Activated T-cell treated with anti-CD3 and anti-CD28 coated beads, Interleukin-2, amount 50 U/mL, for 4 hours (primary cell): ENCODE results near the gene MED12. TPM values are rescaled to one million over a fixed set of nuclear protein-coding genes. Genes with fewer than 3 reads are reported as not detected.

Experiments
- ATAC-seq, 2 donors: fragments of 200-7000 bp; cut with Tn5 transposase; one replicate each; pipeline ENCODE4 v1.10.0; 2021
- DNase-seq: peaks from one replicate; pipeline ENCODE4 v3.0.0-alpha.2; 2020
- H3K27me3 Mint-ChIP-seq: one replicate; pipeline ENCODE4 v1.8.0; 2021; ENCODE audit warnings: low read depth, mixed read lengths
- H3K36me3 Mint-ChIP-seq: one replicate; pipeline ENCODE4 v1.8.0; 2022; ENCODE audit warnings: mixed read lengths; ENCODE audit not compliant: insufficient read depth
- H3K4me1 Mint-ChIP-seq: one replicate; pipeline ENCODE4 v1.8.0; 2021; ENCODE audit warnings: low read depth, mixed read lengths
- H3K4me3 Mint-ChIP-seq: one replicate; pipeline ENCODE4 v1.8.0; 2021; ENCODE audit warnings: mild to moderate bottlenecking, moderate library complexity, mixed read lengths
- H3K9me3 Mint-ChIP-seq: one replicate; pipeline ENCODE4 v1.8.0; 2021; ENCODE audit warnings: mixed read lengths
- total RNA-seq, 3 donors: library from RNA; stranded (reverse); gene quantifications; one replicate each; pipeline ENCODE4 v1.2.1, GENCODE V29; 2021

MED12 gene
- total RNA-seq = 10 to 100 TPM; 33.7 to 43.9 (median 39.8) TPM

DNA sequence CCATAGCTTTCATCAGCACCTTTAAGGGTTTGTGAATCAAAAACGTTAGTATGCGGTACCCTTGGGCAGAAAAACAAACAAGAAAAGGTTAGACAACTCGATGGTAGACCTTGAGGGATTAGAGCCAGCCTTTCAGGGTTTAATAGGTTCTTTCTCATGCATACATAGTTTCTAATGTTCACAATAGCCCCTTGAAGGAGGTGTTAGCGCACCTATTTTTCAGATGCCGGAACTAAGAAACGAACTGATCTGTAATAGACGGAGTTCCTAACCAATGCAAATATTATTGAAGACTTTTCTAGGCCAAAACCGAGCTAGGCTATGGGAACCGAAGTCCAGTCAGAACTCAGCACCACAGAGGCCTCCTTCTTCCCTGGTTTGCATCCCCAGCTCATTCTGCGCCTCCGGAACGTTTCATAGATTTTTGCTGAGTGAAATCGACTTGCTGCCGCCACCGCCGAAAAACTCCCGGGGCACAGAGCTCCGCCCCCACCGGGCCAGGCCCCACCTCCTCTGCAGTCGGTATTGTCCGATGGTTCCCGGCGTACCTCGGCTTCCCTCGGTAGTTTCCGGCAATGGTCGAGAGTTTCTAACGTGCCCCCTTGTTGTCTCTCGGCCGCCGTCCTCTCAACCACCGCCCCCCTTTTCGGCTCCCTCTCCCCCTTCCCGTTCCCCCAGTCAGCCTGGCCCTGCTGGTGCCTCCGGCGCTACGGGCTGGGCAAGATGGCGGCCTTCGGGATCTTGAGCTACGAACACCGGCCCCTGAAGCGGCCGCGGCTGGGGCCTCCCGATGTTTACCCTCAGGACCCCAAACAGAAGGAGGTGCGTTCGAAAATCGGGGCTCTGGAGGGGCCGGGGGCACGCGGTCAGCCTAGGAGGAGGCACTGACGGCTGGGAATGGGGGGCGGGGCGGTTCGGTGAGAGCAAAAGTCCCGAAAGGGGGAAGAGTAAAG, at the start of gene MED12:
Gene MED12, plus strand, starts transcription at position 565 of the 953 bp plus-strand sequence. Its CDS starts 159 bp downstream, at position 724.
- H3K4me3 Mint-ChIP-seq = peak within 1 kb of the TSS; percentile 86
- H3K4me1 Mint-ChIP-seq = peaks cover 27% of the 10 kb centered on the region
- peaks cover 14% of the 10 kb centered on the region for H3K36me3 Mint-ChIP-seq
- ATAC-seq (peak; percentile 94 to 98), DNase-seq (peak; percentile 74)
- H3K27me3 Mint-ChIP-seq = no peaks in the 10 kb centered on the region
- H3K9me3 Mint-ChIP-seq = no peaks in the 10 kb centered on the region

DNA sequence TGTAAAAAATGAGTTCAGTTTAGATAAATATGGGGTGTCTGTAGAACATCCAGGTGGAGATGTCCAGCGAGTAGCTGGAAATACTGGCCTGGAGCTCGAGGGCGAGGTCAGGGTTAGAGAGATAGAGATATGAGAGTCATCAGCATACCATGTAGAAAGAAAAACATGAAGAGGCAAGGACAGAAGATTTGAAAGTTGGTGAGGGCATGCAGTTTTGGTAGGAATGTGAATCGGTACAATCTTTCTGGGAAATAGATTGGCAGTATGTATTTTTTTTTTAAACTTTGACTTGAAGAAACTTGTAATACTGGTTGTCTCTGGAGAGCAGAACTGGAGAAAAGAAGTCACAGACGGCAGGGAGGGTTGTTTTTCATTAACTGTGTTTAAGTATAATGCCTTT, 47.9 kb upstream of the MED12 start:
- no peak for DNase-seq

DNA sequence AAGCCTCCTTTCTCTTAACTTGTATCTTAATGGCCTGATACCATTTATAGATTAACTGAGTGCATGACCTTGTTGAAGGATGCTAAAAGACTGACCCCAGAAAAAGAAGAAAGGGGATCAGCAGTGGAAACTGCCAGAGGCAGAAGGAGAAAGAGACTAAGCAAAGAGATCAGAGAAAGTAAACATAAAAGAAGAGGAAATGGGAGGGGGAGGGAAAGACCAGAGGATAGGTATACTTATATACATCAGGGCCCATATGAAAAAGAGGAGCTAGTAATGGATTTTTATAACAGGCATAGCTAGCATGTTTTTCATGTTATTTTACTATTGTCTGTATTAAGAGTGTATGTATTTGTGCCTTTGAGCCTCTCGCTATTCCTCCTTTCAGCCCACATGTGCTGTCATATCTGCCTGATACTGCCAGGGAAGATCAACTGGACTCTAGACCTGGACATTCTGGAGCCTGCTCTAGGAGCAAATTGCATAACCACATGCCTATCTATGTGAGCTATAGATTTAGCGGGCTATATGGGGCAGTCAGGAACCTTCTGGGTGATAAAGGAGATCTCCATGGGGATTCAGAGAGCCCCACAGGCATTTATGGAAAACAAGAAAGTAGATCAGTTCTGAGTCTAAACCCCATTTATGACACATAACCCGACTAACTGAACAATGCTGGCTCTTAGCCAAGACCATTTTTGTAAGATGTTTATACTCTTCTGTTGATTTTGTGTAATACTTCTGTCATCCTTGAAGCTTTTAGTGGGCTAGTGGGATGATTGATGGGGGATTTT, 36.9 kb upstream of the MED12 start:
- Mint-ChIP-seq H3K36me3 (no peaks in the 10 kb centered on the region), H3K4me1 (peaks cover 5% of the 10 kb centered on the region), H3K9me3 (no peaks in the 10 kb centered on the region), H3K4me3 (no peak overlapping the region), H3K27me3 (no peaks in the 10 kb centered on the region)
- no peak for DNase-seq
- ATAC-seq = peak in 1 of 2 donors; percentile 35

More for the DNA sequence above, 47.9 kb upstream of the MED12 start:
- Mint-ChIP-seq H3K36me3 (peaks cover 5% of the 10 kb centered on the region), H3K27me3 (peaks cover 6% of the 10 kb centered on the region), H3K9me3 (no peaks in the 10 kb centered on the region), H3K4me3 (no peak overlapping the region), H3K4me1 (peaks cover 7% of the 10 kb centered on the region)
- no peak for ATAC-seq

DNA sequence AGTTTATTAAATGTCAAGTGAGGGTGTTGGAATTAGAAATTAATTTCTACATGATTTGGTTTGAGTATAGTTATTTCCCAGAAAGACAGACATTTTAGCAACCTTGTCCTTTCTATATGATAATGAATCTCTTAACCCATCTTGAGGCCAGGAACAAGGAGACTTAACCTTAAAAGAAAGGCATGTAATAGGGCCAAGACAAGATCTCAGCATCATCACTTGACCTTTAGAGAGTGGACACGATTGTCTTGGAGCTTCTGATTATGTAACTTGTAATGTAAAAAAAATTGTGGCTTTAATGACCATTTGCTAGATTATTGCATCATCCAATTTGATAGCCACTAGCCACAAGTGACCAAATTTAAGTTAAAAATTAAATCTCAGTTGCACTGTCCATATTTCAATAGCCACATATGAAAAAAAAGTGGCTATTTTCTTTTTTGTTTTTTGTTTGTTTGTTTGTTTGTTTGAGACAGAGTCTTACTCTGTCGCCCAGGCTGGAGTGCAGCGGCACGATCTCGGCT, 36.2 kb upstream of the MED12 start:
- no peaks in the 10 kb centered on the region for H3K9me3 Mint-ChIP-seq
- ATAC-seq = no peak

DNA sequence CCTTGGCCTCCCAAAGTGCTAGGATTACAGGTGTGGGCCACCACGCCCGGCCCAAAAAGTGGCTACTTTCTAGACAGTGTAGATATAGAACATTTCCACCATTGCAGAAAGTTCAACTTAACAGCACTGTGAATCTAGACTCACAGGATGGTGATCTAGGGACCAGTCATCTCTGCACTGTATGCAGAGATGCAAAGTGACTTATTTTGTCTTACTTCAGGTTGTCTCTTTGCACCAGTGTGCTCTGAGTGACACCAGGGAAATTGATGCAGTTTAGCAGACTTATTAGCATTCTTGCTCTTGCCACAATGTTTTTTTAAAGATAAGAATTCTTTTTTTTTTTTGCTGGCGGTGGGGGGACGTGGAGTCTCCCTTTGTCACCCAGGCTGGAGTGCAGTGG, 35.6 kb upstream of the MED12 start:
- no peak for ATAC-seq

More for the DNA sequence above, 36.2 kb upstream of the MED12 start:
- no peaks in the 10 kb centered on the region for H3K36me3 Mint-ChIP-seq
- H3K4me3 Mint-ChIP-seq = no peak overlapping the region
- peaks cover 5% of the 10 kb centered on the region for H3K4me1 Mint-ChIP-seq
- no peak for DNase-seq
- H3K27me3 Mint-ChIP-seq = no peaks in the 10 kb centered on the region

DNA sequence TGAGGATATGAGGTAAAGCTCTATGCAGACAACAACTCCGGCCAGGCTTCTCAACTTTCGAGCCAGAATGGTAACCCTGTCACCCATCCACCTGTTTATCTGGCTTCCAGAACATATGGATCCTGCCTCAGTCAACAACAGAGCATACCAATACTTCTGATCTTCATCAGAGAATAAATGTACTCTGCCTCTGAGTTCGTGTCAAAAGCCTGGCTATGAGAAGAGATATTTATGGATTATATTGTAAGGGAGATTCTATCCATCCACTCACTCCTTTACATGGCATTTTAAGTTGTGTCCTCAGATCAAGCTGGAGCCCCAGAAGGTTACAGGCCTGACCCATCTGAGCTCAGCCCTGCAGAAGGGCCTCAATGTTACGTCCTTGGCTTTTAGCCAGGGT, 32.5 kb upstream of the MED12 start:
- Mint-ChIP-seq H3K4me3 (no peak overlapping the region), H3K9me3 (no peaks in the 10 kb centered on the region), H3K4me1 (peaks cover 5% of the 10 kb centered on the region), H3K27me3 (no peaks in the 10 kb centered on the region), H3K36me3 (no peaks in the 10 kb centered on the region)
- no peak for ATAC-seq
- DNase-seq = no peak

More for the DNA sequence above, 35.6 kb upstream of the MED12 start:
- Mint-ChIP-seq H3K4me3 (no peak overlapping the region), H3K27me3 (no peaks in the 10 kb centered on the region), H3K4me1 (peaks cover 5% of the 10 kb centered on the region), H3K36me3 (no peaks in the 10 kb centered on the region), H3K9me3 (no peaks in the 10 kb centered on the region)
- DNase-seq = no peak

DNA sequence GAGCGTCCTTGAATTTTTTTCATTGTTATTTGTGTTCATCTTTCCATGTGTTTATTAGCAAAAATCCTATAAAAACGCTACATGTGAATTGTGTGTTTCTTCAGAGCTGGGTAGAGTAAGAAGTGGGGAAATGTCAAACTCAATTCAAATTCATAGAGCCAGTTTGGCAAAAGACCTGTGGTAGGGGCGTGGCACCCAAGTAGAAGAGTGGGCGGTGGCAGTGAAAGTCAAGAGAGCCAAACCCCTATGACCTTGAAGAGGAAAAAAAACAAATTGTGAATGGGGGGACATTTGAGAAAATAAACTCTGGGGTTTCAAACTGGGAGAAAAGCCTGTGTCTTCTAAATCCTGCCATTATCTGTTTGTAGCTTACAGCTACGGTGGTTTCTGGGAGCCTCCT, 27.1 kb upstream of the MED12 start:
- Mint-ChIP-seq H3K36me3 (no peaks in the 10 kb centered on the region), H3K27me3 (no peaks in the 10 kb centered on the region), H3K4me3 (no peak overlapping the region), H3K4me1 (peaks cover 6% of the 10 kb centered on the region), H3K9me3 (no peaks in the 10 kb centered on the region)
- no peak for DNase-seq
- no peak for ATAC-seq

DNA sequence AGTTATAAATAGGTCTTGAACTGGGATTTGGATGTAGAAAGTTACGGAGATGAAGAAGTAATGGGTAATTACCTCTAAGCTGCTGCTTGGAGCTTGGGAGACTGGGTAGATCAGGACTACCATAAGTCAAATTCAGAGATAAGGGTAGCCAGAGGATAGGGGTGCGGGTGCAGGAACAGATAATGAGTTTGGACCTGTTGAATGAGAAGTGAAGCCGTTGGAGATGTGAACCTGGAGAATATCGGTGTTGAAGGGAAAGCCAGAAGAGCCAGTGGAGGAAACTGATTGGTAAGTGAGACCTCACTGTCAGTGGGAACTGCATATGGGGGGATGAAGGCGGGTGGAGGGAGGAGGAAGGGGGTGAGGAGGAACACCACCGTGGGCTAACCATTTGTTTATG, 23.4 kb upstream of the MED12 start:
- no peaks in the 10 kb centered on the region for H3K9me3 Mint-ChIP-seq
- DNase-seq = no peak
- H3K27me3 Mint-ChIP-seq = no peaks in the 10 kb centered on the region
- peaks cover 31% of the 10 kb centered on the region for H3K4me1 Mint-ChIP-seq
- peak overlapping the region; percentile 93 for H3K4me3 Mint-ChIP-seq
- H3K36me3 Mint-ChIP-seq = no peaks in the 10 kb centered on the region
- ATAC-seq = no peak

DNA sequence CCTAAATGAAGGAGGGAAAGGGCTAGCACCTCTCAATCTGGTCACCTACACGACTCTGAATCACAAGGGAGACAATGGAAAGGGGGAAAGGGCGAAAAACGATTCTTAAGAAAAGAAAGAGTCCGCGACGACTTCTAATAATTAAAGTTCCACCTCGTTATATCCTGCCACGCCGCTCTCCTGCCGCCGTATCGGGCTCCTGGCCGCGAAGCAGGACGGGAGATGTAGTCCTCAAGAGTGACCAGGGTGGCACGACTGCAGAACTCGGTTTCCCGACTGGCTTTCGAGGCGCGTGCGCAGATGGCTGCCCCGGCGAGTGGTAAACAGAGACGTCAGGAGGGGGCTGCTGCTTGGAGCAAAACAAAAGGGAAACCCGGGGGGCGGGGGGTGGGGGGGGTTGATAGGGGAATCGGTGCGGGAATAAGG, 22.8 kb upstream of the MED12 start, which contains the start of gene FOXO4:
Gene FOXO4, plus strand, starts transcription at position 297 of the 426 bp plus-strand sequence. CDS start 678 bp downstream, outside the sequence.
- no peaks in the 10 kb centered on the region for H3K9me3 Mint-ChIP-seq
- ATAC-seq (peak; percentile 87 to 94), DNase-seq (peak; percentile 82)
- peaks cover 33% of the 10 kb centered on the region for H3K4me1 Mint-ChIP-seq
- H3K27me3 Mint-ChIP-seq = no peaks in the 10 kb centered on the region
- H3K4me3 Mint-ChIP-seq = peak within 1 kb of the TSS; percentile 93
- H3K36me3 Mint-ChIP-seq = no peaks in the 10 kb centered on the region

DNA sequence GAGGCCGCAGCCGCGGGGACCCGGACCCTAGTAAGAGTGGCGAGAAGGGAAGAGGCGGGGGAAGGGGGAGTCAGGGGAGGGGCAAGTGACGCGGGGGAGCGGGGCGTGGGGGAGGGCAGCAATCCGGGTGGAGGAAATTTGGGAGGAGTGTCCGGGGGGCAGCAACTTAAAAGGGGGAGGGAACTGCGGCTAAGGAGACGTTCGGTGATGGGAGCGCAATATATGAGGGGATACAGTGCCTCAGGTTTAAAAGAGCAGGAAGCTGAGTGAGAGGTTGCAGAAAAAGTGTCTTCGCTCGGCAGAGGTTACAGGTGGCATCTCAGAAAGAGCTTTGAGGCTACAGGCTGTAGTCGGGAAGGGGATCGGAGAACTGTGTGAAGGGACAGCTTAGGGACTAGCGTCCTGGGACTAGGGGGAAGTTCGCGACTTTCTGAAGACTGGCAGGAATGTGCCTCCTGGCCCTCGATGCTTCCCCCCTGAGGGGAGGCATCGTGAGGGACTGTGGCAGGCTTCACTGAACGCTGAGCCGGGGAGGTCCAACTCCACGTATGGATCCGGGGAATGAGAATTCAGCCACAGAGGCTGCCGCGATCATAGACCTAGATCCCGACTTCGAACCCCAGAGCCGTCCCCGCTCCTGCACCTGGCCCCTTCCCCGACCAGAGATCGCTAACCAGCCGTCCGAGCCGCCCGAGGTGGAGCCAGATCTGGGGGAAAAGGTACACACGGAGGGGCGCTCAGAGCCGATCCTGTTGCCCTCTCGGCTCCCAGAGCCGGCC, 22.2 kb upstream of the MED12 start:
- ATAC-seq (peak; percentile 56), DNase-seq (no peak)
- Mint-ChIP-seq H3K36me3 (no peaks in the 10 kb centered on the region), H3K4me1 (peaks cover 39% of the 10 kb centered on the region), H3K27me3 (no peaks in the 10 kb centered on the region), H3K9me3 (no peaks in the 10 kb centered on the region), H3K4me3 (peak overlapping the region; percentile 93)

DNA sequence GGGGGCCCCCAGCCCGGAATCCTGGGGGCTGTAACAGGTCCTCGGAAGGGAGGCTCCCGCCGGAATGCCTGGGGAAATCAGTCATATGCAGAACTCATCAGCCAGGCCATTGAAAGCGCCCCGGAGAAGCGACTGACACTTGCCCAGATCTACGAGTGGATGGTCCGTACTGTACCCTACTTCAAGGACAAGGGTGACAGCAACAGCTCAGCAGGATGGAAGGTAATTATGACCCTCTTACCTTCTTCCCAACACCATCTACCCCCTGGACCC, 21.7 kb upstream of the MED12 start:
- H3K4me3 Mint-ChIP-seq = peak overlapping the region; percentile 93
- ATAC-seq (peak in 1 of 2 donors; percentile 6), DNase-seq (no peak)
- H3K4me1 Mint-ChIP-seq = peaks cover 45% of the 10 kb centered on the region
- no peaks in the 10 kb centered on the region for H3K9me3 Mint-ChIP-seq
- H3K36me3 Mint-ChIP-seq = no peaks in the 10 kb centered on the region
- H3K27me3 Mint-ChIP-seq = no peaks in the 10 kb centered on the region

DNA sequence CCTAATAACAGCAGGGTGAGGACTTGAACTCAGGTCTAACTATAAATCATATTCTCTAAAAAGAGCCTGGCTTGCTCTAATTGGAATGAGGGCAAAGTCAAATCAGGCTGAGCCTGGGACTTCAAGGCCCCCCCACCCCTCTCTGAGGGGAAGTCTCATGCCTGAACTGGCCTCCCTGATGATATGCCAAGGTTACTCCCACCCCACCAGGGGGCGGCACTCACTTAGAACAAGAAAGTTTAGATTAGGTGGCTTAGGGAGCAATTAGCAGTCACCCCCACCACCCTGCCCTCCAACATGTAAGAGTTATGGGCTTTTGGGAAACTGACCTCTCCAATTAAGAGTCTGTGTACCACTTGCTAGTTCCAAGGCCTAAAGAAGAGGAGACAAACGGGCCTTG, 20.1 kb upstream of the MED12 start:
- H3K27me3 Mint-ChIP-seq = no peaks in the 10 kb centered on the region
- no peaks in the 10 kb centered on the region for H3K36me3 Mint-ChIP-seq
- ATAC-seq (peak; percentile 16 to 34), DNase-seq (peak; percentile 77)
- H3K4me1 Mint-ChIP-seq = peaks cover 59% of the 10 kb centered on the region
- H3K9me3 Mint-ChIP-seq = no peaks in the 10 kb centered on the region
- peak overlapping the region; percentile 31 for H3K4me3 Mint-ChIP-seq

DNA sequence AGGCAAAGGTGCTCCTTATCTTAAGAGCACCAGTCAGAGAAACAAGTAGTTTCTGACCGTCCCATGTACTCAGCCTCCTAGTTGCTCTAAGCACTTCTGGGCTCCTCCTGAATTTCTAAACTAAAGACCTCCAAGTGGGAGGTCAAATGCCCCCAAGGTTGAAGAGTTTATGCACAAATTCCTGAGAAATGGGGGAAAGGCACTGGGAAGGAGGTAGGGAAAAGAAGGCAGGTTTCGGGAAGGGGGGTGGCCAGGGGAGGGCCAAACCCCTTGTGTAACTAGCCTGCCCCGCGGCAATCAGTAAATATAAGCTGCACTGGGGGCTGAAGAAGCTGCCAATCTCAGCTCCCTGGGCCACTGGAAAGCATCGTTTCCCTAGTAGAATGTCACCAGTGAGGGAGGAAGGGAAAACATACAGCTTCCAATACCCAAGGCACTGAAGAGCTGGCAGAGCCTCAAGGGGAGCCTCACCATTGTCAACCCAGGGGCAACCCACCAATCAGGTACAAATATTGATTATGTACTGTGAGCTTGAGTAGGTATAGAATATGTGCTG, 19.4 kb upstream of the MED12 start:
- Mint-ChIP-seq H3K27me3 (no peaks in the 10 kb centered on the region), H3K4me3 (no peak overlapping the region), H3K36me3 (no peaks in the 10 kb centered on the region), H3K9me3 (no peaks in the 10 kb centered on the region), H3K4me1 (peaks cover 66% of the 10 kb centered on the region)
- no peak for ATAC-seq
- DNase-seq = no peak
